GM18526 (cell line): Measurements from ENCODE around the gene FGF23.

ENCODE experiments used
- POLR2A ChIP-seq: IDR thresholded peaks from 3 replicates; pipeline ENCODE4 v1.6.1; 2011; ENCODE audit not compliant: insufficient read length; ENCODE audit errors: extremely low read depth

The FGF23 gene

DNA sequence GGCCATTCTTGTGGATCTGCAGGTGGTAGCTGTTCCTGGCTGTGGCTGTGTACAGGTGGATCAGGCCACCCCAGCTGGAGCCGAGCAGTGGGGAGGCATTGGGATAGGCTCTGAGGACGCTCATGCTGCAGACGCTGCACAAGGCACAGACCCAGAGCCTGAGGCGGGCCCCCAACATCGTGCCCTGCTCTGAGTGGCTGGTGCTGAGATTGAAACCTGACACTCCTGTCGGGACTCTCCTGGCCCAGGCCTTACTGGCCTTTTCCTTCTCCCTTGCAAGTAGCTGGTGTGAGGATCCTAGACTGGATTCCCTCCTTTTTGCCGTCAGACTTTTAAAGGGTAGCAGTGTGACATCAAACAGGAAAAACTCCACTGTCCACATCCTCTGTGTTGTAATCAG, at the start of gene FGF23:
TSS of gene FGF23 (minus strand) at position 308 of the 400 bp plus-strand sequence. CDS start at position 178, 130 bp downstream.
- TF ChIP-seq POLR2A, result no peak

DNA sequence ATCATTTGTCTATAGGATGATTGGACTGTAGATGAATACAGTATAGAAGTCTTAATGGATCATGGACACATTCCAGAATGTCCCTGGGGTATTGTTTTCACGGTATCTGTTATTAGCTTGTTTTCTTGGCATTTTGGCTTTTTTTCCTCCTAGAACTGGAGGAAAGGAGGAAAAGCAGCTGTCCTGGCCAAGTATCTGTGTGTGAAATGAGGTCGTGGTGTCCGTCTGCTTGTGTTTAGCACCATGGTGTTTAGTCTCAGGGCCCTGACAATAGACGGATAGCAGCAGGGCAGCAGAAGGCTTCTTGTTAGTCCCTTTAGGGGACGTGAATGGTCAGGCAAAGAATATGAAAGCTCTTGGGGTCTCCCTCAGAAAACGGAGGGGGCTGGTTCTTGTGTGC, 44.9 kb upstream of the FGF23 start:
- TF ChIP-seq POLR2A, result no peak

DNA sequence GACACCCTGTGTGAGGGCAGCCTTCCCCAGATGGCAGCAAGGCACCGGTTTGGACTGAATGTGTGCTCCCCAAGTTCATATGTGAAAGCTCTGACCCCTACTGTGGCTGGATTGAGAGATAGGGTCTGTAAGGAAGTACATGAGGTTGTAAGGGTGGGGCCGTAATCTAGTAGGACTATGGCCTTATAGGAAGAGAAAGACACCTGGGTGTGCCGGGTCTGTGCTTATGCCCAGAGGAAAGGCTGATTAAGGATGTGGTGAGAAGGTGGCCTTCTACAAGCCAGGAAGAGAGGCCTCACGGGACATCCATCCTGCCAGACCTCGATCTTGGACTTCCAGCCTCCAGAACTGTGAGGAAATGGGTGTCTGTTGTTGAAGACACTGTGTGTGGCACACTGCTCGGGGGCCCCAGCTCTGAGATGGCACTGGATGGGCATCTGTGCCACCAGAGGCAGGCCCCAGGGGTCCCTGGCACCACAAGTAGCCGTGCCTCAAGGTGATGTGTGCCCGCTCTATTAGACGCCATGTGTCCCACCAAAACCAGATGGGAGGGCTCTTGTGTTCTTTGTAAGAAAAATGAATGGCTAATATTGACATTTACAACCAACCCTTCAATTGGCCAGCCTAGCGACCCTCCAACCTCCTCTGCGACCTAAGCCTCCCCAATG, 44.1 kb upstream of the FGF23 start:
- no peak for TF ChIP-seq POLR2A

DNA sequence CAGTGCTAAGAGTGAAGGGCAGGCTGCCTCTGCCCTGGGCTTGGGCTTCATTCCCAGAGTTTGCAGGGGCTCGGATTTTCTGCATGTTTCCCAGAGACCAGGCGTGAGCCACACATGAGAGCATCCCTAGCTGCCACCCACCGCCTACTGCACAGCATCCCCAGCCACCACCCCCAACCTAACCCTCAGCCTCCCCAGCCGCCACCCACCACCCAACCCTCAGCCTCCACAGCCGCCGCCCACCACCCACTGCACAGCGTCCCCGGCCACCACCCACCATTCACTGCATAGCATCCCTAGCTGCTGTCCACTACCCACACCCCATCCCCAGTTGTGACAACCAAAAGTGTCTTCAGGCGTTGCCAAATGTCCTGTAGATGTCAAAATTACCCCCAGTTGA, 43.5 kb upstream of the FGF23 start:
- no peak for TF ChIP-seq POLR2A

DNA sequence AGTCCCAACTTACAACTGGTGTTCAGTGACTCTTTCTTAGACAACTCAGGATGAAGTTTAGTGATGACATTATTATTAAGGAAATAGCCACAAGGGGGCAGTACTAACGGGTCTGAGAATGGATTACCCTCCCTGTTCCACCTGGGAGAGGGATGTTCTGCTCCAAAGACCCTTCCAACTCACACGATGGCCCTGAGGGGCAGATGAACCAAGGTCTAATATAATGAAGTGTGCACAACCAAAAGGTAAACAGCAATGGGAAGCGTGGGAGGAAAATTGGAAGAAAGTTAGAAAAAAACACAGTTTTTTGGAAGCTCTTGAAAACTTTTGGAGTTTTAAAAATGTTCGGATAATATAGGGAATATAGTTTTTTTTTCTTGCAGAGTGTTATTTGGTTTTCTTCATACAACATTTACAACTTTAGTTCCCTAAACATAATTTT, 42.1 kb upstream of the FGF23 start:
- TF ChIP-seq POLR2A, result no peak

DNA sequence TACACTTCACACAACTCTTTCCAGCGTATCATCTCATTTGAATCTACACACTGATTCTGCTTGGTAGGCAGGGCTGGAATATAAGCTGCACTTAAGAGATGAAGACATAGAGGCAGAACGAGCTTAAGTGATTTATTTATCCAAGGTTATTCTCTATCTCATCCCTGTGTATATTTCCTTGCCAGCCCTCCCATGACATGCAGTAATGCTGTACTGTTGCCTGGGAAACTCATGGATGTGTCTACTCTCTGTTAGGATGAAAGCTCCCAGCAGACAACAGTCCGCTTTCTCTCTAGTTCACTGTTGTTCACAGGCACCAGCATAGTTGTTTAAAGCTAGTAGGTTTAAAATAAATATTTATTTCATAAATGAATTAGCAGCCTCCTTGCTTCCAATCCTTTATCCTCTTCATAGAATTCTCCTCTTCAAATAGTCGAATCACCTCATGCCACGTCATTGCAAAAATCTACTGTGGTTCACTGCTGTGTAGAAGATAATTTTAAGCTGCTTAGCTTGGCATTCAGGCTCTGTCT, 40.7 kb upstream of the FGF23 start:
- TF ChIP-seq POLR2A, result no peak

DNA sequence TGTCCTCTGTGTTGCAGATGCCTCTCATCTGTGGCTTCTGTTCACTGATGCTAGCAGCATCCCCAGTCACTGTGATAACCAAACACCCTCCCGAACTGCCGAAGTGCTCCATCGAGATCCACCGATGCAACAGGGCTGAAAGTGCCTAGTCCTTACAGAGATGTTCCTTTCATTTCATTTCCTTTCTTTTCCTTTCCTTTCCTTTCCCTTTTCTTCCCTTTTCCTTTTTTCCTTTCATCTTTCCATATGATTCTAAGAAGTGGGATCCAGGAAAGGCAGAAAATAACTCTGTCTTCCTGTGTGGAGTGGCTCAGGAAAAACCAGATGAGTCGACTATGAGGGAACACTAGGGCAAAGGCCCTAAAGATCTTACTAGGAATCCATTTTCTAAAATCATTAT, 39.4 kb upstream of the FGF23 start:
- no peak for TF ChIP-seq POLR2A

DNA sequence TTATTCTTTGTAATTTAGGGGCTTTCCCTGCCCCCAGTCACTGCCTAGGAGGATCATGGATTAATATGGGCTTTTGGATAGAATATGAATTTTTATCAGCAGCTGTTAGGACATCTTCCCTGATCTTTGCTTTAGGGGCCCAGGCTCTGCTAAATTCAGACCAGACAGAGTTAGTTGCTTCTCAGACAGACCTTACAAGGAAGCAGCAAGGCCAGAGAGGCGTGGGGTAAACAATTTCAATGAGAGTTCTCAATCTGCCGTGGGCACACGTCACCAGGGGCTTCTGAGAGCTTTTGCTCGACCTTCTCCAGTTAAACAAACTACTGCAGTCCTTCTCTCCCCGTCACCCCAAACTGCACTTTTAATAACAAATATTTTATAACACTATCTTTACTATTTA, 38.4 kb upstream of the FGF23 start:
- no peak for TF ChIP-seq POLR2A

DNA sequence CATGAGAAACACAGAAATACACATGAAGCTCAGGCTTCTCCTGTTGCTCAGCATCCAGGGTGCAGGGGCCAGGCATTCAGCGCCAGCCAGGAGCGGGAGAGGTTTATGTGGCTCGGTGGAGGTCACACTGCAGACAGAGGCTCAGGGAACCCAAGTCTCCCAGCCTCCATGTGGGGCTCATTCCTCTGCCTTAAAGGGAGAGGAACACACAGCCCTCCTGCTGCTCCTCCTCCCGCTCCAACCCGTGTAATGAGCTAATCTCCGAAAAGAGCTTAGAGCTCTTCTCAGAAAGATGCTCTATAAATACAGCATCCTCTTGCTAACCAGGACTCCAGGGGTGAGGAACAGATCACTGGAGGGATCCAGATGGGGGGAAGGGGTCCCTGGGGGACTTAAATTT, 37.9 kb upstream of the FGF23 start:
- no peak for TF ChIP-seq POLR2A

DNA sequence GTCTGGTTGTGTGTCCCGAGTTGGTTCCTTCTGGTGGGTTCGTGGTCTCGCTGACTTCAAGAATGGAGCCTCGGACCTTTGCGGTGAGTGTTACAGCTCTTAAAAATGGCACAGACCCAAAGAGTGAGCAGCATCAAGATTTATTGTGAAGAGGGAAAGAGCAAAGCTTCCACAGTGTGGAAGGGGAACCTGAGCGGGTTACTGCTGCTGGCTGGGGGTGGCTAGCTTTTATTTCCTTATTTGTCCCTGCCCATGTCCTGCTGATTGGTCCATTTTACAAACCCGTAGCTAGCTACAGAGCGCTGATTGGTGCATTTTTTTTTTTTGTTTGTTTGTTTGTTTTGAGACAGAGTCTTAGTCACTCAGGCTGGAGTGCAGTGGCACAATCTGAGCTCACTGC, 36.8 kb upstream of the FGF23 start:
- TF ChIP-seq POLR2A, result no peak

DNA sequence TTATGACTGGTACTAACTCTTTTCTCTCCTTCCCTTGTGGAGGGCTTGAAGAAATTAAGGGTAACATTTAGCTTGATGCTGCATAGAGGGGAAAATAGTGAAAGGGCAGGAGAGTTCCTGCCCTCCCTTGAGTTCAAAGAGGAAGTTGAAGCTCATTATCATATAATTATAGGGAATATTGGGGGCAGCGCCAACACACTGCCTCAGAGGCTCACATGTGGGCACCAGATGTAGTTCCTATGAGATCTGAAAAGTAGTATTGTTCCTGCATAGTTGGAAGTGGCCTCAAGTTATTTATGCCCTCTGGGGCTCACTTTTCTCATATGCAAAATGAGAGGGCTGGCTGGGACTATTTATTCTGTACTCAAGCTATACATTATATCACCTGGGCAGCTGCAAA, 33.0 kb upstream of the FGF23 start:
- no peak for TF ChIP-seq POLR2A

DNA sequence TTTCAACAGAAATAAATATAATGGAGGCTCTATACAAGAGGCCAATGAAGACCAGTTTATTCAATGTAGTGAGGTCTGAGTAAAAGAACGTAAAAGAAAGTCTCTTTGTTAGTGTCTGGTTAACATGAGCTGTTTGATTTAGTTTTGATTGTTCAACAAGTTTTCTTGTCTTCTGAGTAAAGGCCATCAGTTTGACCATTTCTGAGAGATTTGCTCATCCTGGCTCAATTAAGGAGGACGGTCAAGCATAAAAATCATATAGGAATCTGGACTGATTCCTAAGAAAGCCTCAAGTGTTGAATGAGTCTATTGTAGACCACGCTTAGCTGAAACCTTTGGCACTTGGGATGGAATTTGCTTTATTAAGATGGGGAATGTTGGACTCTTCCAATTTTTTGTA, 32.5 kb upstream of the FGF23 start:
- no peak for TF ChIP-seq POLR2A

DNA sequence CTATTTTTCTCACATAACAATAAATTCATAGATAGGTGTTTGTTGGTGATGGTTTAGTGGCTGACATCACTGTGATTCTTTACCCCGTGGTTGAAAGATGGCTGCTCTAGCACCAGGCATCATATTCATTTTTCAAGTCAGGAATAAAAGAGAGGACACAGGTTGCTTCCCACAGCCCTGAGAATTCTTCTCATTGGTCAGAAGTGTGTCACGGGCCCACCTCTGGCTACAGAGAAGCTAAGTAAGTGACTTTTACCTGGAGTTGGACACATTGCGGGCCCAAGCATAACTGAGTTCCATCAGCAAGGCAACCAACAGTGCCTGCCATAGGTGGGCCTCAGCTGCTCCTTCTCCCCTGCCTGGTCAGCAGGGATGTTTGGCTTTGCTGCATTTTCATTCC, 27.6 kb upstream of the FGF23 start:
- TF ChIP-seq POLR2A, result no peak

DNA sequence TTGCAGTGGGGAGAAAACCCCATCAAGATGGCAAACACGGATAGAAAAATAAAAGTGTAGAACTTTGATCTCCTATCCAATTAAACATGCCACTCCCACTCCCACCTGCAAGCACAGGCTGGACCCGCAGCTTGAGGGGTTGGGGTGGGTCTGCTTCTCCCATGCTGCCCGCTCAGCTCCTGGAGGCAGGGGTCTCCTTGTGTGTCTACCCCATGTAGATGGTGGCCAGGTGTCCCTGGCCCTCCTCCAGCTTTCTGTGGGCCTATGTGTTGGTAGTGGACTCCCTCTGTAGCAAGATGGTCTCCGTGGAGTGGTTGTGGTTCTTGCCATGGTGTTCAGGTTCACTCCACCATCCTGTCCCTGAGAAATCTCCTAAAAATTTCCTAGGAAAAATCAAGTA, 23.5 kb upstream of the FGF23 start:
- TF ChIP-seq POLR2A, result no peak

DNA sequence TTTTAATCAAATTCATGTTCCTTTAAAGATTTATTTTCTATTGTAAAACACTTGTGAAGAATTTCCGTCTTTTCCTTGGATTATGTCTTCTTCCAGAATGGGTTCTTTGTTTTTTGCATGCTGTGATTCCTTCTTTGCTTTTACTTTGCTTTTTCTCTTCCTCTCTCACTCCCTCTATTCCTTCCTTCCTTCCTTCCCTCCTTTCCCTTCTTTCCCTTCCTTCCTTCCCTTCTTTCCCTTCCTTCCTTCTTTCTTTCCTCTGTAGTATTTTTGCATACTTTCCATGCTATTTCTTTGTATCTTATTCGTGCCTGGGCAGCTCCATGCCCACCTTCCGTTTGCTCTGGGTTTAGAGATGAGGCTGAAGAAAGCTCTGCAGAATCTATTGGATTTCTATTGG, 21.6 kb upstream of the FGF23 start:
- no peak for TF ChIP-seq POLR2A

DNA sequence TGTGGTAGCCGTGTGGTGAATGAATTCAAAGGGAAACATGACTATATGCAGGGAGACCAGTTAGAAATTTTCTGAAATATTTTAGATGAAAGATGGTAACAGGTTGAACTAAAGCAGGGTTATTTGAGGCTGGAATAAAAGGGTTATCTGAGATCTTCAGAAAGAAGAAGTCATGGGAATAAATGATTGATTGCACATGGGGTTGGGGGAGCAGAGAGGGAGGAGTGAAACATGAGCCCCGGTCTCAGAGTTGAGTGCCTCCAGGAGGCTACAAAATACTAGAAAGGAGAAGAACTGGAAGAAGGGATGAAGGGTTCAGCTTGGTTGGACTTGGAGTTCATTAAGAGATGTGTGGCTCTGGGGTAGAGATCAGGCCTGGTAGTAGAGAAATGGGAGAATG, 16.3 kb upstream of the FGF23 start:
- TF ChIP-seq POLR2A, result no peak

DNA sequence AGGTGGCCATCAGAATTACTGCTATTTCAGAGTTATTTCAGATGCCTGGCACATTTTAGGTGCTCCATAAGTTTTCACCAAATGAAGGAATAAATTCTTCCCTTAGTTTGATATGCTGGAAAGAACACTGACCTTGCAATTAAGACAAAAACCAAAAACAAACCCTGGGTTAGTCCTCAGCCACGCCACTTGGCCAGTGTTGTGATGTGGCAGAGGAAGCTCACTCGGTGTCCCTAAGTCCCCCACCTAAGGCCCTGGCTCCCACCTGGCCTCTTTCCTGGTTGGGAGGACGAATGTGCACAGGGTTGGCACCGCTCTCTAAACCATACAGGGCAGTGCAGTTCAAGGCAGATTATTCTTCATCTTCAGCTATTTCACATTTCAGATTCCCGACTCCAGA, 13.7 kb upstream of the FGF23 start:
- TF ChIP-seq POLR2A, result no peak

DNA sequence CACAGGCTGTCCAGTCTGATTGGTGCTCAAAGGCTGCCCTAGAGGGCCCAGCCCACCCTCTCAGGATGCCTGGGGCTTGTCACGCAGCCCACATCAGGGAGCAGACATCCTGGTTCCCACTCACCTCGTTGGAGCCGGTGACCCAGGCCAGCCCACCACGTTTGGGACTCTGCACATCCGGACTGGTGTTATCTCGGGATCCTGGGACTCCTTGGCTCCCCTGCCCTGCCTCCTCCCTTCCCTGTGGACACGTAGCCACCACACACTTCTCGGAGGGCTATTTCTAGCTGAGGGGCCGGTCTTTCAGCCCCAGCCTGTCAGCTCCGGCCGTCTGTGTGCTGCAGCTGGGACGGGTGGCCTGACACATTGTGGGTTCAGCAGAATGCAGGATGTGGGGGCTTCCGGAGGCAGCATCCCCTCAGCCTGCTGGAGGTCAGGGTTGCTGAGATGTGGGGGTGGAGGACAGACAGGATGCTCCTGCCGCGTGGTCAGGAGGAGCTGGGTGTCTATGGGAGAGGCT, 12.8 kb upstream of the FGF23 start:
- TF ChIP-seq POLR2A, result no peak

DNA sequence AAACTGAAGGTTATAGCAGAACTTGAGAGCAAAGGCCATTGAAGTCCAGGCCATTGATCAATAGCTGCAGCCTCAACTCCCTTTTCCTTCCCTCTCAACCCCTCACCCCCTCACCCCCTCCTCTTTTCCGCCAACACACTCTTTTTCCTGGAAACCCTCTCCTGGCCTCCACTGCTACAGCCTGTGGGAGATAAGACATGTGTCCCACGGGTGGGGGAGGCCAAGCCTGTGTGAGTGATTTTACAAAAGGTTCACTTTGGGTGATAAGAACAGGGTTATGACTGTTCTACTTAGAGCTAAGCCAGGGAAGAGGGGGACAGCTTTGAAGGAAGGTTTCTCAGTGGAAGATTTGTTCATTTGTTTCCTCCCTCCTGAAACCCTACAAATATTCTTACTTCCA, 9.2 kb upstream of the FGF23 start:
- no peak for TF ChIP-seq POLR2A
